GM10266 (cell line): ENCODE measurements around the gene NR2F2.

Experiments
- DNase-seq: peaks from one replicate; pipeline ENCODE4 v3.0.0; 2012; ENCODE audit errors: extremely low spot score
- CTCF ChIP-seq: IDR thresholded peaks from 2 replicates; pipeline ENCODE4 v1.5.1; 2012; ENCODE audit warnings: mild to moderate bottlenecking, low read depth; ENCODE audit not compliant: control insufficient read depth, insufficient read depth; ENCODE audit errors: missing control alignments

The NR2F2 gene

GRCh38 chr15:96316953-96317629 is 13.4 kb upstream of the NR2F2 start:
- no peak for DNase-seq
- TF ChIP-seq CTCF, result no peak

- DNase-seq, result peak; percentile 14
- TF ChIP-seq CTCF, result no peak
These were observed 10.4 kb upstream of the NR2F2 start for GRCh38 chr15:96320107-96320506.

DNA sequence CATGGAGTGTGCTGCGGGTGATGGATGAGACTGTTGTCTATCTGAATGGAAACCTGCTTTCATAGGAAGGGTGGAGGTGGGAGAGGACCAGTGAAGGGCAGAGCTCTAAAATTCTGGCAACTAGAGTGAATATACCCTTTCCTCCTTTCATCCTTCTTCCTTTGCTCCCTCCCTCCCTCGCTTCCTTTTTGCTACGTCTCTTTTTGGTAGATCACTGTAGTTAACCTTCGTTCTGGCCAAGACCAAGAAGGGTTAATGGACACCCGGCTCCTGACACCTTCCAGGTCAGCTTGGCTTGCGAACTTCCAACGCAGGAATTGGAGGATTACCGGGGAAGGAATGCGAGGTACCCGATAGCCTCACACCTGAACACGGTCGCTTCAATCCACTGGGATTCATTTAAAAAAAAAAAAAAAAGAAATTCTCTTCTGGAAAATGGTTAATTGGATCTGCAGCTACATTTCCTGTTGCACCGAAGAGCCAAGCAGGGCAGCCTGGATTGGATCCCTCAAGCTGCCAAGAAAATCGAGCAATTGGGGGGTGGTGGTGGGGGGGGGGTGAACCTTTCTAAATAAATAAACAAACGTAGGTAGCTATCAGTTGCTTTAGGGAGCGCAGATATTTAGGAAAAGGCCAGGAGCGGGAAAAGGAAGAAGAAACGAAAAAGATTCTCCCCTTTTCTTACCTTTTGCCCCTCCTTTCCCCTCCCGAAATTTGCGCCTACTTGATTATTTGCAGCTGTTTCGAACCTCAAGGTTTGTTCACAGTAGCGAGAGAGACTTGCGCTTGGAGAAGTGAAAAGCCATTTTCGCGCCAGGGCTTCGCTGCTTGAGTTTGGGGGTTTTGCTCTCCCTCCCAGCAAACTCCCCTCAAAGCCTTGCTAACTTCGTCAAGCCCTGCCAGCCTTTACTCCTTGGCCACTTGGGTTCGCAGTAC is 9.5 kb upstream of the NR2F2 start:
- no peak for TF ChIP-seq CTCF
- DNase-seq, result peak; percentile 21

DNA sequence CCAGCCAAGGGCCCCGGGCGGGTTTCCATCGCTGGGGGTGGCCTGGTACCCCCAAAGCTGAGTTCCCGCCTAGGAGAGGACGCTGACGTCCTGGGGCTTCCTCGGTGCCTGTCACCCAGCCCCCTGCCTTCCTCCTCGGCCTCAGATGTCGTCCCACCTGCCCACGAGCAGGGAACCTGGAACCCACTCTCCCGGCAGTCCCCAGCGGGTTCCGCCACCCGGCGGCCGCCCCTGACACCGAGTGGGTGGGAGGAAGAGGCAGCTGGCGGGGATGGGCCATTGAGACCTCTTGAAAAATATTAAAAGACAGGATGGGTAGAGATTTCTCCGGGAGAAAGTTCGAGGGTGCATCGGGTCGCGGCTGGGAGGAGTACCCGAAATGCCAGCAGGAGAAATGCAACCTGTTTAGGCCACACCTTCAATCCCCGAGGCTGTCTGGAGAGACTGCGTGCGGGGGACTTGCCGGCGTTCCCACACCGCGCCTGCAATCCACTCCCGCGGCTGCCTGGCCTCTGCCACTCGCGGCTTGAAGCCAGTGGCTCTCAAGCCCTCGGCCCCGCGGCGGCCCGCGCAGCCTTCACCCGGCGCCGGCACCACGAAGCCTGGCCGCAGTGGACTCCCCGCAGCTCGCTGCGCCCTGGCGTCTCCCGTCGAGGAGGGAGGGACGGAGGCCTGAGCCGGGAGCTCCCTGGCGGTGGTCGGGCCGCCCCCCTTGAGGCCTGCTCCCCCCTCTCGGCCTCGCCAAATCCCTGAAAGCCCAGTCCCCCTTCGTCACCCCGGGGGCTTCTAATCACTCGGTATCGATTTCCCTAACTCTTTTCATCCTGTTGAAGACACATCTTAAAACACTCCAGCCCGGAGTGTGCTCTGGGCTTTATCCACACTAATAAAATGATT is 8.6 kb upstream of the NR2F2 start:
- TF ChIP-seq CTCF, result no peak
- DNase-seq, result peak; percentile 28

DNA sequence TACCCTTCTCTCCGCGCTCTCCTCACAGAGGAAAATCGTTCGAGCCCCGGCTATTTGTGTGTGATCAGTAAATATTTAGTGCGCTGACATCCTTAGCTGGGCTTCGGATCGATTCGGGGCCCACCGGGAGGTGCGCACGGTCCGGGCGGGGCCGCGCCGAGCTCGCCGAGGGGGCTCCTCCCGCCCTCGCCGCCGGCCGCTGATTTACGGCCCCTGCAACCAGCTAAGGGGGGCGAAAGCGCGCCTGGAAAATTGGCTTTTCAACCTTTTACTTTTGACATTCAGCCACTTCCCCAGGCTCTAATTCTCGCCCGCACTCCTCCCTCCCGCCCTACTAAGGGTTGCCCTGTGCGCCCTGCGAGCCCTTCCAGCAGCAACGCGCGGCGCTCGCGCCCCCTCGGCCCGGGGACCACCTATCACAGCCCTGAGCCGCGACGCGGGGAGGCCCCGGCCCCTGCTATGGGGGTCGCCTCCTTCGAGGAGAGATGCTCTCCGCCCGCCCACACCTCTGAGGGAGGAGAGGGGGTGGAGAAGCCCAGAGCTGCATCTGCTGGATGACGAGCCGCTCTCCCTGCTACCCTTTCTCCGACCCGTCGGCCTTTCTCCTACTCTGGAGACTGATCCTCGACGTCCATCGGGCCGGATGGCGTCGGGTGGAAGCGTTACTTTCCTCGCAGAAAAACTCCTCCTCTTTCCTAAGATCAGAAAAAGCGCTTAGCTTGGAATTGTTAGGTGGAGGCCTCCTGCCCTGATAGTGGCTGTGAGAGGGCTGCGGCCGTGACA is 7.8 kb upstream of the NR2F2 start:
- TF ChIP-seq CTCF, result no peak
- peak; percentile 12 for DNase-seq

DNA sequence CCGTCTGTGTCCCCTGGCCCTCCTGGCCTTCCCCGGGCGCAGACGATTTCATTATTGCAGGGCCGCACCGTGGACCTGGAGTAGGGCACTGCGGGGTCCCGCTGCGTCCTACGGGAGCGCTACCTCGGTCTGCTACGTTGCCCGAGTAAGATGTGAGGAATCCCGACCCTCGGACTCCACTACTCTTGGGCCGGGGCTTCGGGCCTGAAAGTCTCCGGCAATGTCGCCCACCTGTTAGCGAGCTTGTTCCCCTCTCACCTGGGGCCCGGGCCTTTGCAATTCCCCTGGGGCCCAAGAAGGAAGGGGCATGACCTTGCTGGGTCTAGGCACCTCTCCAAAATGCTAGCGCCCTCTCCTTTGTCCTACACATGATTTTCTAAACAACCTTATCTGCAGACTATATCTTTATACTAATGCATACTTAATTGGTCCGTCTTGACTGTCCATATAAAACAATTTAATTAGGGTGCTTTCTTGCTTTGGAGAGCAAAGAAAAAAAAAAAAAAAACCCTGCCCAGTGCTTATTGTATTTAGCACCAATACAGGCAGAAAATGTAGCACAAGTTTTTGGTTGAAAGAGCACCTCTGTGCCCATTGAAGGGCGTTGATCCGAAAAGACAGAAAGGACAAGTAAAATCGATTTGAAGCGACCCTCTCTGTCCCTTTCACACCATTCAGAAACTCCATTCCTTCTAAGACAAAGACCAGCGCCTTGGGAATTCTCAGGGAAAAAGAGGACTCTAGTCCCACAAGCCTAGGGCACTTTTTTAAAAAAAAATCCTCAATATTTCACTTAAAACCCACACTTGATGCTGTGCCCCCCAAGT is 7.0 kb upstream of the NR2F2 start:
- DNase-seq, result no peak
- no peak for TF ChIP-seq CTCF
